NT2/D1 (cell line): Measurements from ENCODE around the gene BTF3.

Source experiments
- SUZ12 ChIP-seq: IDR thresholded peaks from 2 replicates; pipeline ENCODE4 v1.6.1; 2011; ENCODE audit not compliant: insufficient read length, insufficient read depth; ENCODE audit errors: extremely low read depth
- YY1 ChIP-seq: IDR thresholded peaks from 2 replicates; pipeline ENCODE4 v1.6.1; 2011; ENCODE audit not compliant: insufficient read length, insufficient read depth

DNA sequence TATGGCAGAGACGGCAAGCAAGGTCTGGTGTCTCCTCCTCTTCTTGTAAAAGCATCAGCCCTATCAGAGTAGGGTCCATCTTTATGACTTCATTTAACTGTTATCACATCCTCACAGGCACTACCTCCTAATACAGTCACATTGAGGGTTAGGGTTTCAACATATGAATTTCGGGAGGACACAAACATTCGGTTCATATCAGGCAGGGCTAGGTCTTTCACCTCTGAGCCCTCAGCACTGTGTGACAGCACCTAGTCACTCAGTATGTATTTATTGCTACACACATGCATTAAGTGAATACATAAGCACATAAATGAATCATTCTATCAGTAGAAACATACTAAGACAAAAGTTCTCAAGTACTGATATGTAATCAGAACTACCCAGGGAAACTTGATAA, 9.4 kb upstream of the BTF3 start:
- no peak for TF ChIP-seq SUZ12
- no peak for TF ChIP-seq YY1
